HG03060 (cell line): ENCODE data around the gene ZBTB20.

Experiments used
- ATAC-seq: cut with Tn5 transposase; IDR thresholded peaks from one replicate; pipeline ENCODE4 v1.9.1; 2021; ENCODE audit warnings: low read depth, moderate number of reproducible peaks; ENCODE audit not compliant: unreplicated experiment

Gene ZBTB20

DNA sequence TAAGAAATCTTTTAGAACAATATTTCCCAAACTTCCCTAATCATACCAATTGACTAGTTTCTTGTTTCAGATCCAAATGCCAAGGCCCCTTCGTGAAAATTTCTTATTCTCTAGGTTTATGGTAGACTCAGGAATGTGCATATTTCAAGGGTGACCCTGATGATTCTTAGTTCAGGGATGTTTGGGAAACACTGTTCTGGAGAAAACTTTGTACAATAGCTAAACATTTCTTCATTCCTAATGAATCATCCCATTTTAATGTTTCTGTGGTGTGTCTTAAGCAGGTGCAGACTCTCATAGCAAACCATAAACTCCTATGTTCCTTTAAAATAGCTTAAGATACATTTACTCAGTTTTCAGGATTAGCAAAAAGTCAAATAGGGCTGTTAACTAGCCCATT, 538.8 kb downstream of the ZBTB20 start:
- no peak for ATAC-seq

DNA sequence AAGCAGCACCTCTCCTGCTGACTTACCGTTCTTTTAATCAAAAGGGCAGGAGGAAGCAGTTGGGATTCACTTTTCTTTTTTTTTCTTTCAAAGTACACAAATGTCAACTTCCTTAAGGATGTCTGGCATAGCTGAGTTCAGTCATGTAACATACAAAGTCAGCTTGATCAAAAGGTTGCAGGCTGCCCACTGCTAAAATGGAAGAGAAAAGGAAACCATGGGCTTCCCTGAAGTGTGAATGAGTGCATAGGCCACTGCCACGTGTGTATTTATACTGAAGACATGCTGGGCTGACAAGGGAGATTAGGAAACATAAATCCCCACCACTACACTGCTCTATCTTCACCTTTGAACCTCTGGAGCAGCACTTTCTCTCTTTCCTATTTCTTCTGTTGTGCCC, 540.8 kb downstream of the ZBTB20 start:
- ATAC-seq = no peak

- ATAC-seq = no peak
Observed at GRCh38 chr3:114600571-114600970, 546.5 kb downstream of the ZBTB20 start.

GRCh38 chr3:114597871-114598270, 549.2 kb downstream of the ZBTB20 start:
- no peak for ATAC-seq

DNA sequence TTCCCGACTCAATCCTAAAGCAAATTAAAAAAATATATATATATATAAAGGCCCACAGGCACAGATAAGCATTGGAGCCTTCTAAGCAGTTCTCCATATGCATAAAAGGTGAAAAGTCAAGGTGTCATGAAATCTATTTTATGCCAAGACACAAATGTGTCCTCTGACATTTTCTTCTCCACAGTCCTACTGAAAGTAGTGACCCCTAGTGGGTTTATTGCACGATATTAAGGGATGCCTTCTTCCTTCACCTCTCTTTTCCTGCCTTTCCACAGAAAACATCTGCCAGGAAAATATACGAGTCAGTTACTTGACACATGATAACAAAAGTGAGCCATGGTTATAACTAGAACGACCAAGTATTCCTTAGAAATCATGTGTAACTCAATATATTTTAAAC, 550.1 kb downstream of the ZBTB20 start:
- no peak for ATAC-seq

GRCh38 chr3:114596147-114596546, 550.9 kb downstream of the ZBTB20 start:
- ATAC-seq = no peak

- ATAC-seq = no peak
Observed at GRCh38 chr3:114595522-114596028, 551.5 kb downstream of the ZBTB20 start.

- no peak for ATAC-seq
Observed at GRCh38 chr3:114590309-114591047, 556.6 kb downstream of the ZBTB20 start.

DNA sequence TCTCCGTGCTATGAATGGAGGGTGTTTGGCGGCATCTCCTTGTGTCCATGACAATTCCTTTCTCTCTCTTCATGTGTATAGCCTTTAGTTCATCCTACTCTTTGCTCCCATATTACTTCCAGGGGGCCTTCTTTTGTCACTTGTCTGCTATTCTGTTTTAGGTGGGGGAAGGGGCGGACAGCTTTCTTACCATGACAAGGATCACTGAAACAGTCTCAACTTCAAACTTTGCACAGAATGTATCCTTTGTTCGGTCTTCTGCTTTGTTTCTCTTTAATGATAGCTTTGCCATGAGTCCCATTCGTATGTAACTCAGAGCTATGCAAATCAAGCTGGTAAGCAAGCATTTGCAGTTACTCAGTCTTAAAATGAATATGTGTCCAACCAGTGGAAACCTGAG, 559.1 kb downstream of the ZBTB20 start:
- ATAC-seq = no peak

DNA sequence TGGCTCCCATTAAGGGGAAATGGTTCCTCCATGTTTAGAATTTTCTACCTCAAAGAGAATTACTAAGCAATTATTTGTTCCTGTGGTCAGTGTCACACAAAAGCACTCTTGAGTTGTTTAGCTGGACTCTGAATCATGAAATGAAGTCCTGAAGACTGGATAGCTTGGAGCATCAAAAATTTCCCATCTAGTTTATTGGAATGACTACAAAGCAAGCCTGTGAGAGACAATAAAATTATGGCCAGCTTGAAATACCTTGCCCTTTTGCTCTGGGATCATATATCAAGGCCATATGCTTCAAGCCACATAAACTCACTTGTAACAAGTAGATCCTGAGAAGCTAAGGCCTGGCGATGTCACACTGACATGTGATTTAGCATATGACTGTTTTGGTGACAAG, 561.0 kb downstream of the ZBTB20 start:
- ATAC-seq = no peak

DNA sequence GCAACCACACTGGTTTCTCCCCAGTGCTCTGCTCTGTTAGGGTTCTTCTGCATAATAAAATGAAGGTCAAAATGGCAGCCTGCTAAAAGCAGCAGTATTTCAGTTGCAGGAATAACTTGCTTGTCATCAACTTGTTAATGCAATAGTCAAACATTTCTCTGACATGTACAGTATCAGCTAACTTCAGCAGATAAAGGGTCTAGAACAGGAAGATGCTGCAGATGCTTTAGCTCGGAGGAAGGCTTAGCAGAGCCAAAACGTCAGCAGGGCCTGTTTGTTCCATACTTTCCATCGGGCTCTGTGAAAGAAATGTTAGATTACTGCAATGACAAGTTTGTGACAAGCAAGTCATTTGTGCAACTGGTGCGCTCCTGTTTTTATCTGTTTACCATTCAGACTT, 561.4 kb downstream of the ZBTB20 start:
- no peak for ATAC-seq

DNA sequence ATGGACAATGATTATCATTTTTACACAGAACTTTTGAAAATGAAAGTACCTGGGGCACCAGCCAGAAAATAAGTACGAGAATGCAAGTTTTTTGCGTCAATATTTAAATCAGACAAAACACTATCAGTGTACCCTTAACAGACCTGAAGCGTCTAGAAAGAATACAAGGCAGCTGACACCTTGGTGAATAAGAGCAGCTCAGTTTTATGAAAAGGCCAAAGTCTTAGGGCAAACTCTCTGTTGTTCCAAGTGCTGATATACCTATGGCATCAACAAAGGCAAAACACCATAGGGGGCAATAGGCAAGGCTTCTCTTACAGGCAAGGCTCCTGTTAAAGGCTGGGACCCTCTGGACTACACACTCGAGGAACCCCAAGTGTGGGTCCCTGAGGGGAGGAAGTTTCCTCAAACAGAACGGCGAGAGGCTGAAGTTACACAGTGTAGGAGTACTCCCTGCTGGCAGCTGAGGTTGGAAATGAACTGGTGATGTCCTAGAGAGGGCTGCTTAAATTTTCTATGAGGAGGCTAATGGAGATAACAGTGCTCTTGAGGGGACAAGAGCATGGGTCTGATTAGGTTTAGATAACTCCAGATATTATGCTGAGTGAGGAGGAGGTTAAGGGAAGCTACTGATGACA, 562.2 kb downstream of the ZBTB20 start:
- ATAC-seq = no peak

- peak; percentile 84 for ATAC-seq
Observed at GRCh38 chr3:114582929-114583328, 564.2 kb downstream of the ZBTB20 start.

GRCh38 chr3:114572364-114573062, 574.6 kb downstream of the ZBTB20 start:
- no peak for ATAC-seq

DNA sequence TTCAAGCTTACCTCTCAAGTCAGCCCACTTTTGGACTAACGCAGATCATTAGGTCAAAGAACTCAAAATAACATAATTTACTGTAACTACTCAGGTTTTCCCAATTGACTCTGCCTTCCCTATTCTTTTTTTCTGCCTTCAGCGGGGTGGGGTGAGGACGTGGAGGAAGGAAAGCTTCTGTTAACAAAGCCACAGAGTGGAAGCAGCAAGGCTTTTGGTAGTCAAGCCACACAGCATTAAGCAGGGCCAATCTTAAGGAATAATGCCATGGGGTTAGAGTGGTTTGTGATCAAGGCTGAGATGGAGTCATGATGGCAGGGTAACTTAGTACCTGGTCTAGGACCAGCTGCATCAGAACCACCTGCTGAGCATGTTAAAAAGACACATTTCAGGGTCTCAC, 575.7 kb downstream of the ZBTB20 start:
- ATAC-seq = no peak

DNA sequence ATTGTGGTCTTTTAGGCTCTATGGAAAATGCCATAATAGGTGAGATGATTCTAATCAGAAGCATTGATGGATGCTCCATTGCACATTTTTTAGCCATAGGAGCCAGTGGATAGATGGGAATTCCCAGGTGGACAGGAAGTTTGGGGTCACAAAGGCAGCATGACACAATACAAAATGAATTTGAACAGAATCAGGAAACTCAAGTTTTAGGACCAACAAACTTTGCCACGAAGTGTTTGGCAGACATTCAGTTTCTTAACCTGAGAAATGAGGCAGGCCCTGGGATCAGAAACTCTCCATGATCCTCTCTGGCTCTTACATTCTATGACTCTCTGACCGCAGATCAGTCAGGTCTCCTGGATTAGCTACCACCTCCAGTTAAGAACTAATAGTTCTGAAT, 577.9 kb downstream of the ZBTB20 start:
- ATAC-seq = no peak

DNA sequence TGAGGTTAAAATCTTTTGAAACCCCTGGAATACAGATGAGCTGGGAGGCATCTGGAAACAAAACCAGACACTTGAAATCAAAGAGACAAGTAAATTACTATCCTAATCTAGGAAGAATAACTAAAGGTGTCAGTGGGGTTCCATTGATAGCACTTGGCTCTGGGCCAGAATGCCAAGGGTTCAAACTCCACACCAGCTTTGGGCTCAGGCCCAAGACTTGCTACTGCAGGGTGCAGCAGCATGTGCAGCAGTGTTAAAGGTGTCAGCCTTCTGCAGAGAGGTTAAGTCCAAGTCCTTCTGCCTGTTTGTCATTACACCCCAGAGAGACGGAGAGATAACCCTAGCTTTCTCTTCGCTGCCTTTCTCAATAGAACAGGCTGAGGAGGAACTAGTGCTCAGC, 579.3 kb downstream of the ZBTB20 start:
- no peak for ATAC-seq

DNA sequence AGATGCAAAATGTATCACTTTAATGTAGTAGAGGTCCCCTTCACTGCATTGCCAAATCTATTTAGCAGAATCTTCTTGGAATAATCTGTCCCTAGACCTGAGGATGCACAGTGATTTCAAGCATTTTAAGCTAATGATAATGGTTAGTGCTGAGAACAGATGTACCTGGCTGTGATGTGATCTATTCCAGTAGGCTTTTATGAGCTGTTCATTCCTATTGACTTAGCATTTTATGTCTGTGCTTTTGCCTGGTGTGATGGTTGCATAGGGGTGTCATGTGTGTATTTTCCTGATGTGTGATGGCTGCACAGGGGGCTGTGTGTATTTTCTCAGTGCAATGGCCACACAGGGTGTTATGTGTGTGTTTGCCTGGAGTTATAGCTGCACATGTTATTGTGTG, 580.3 kb downstream of the ZBTB20 start:
- no peak for ATAC-seq

DNA sequence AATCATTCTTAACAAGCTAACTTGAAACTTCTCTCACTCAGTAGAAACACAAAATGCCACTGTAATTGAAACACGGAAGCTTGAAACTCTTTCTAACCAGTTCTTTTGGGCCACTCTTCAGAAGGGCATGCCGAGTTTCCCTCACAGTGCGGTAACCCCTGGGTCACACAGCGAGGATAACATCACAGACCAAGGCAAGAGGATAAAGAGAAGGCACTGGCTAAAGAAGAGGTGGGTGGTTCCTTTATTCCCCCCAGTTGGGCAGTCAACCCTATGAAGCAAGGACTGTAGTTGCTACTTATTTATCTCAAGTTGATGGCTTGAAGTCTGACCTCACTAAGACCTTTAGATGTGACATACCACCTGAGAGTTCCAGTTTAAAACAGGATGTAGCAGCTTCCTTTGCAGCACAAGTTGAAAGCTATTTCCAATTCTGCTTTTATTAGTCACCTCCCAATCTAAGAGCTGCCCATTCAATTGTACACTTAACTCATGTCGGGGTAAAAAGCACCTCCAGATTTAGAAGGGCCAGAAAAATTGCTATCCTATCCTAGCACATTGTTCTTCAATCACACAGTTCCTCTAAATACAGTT, 580.8 kb downstream of the ZBTB20 start:
- peak; percentile 37 for ATAC-seq

GRCh38 chr3:114565216-114565615, 581.9 kb downstream of the ZBTB20 start:
- no peak for ATAC-seq

GRCh38 chr3:114563720-114564119, 583.4 kb downstream of the ZBTB20 start:
- ATAC-seq = no peak
